ENCODE data around the gene UNKL. TPM values are rescaled to one million over a fixed set of nuclear protein-coding genes. Genes with fewer than 3 reads are reported as not detected.

UNKL gene
- total and polyA plus RNA-seq, 2 of the 8 experiments (the other 6 are each of a cell fraction or from before 2014, with no cell fraction given) = 25.1 to 31.8 TPM

- TF ChIP-seq, protein P1, sequence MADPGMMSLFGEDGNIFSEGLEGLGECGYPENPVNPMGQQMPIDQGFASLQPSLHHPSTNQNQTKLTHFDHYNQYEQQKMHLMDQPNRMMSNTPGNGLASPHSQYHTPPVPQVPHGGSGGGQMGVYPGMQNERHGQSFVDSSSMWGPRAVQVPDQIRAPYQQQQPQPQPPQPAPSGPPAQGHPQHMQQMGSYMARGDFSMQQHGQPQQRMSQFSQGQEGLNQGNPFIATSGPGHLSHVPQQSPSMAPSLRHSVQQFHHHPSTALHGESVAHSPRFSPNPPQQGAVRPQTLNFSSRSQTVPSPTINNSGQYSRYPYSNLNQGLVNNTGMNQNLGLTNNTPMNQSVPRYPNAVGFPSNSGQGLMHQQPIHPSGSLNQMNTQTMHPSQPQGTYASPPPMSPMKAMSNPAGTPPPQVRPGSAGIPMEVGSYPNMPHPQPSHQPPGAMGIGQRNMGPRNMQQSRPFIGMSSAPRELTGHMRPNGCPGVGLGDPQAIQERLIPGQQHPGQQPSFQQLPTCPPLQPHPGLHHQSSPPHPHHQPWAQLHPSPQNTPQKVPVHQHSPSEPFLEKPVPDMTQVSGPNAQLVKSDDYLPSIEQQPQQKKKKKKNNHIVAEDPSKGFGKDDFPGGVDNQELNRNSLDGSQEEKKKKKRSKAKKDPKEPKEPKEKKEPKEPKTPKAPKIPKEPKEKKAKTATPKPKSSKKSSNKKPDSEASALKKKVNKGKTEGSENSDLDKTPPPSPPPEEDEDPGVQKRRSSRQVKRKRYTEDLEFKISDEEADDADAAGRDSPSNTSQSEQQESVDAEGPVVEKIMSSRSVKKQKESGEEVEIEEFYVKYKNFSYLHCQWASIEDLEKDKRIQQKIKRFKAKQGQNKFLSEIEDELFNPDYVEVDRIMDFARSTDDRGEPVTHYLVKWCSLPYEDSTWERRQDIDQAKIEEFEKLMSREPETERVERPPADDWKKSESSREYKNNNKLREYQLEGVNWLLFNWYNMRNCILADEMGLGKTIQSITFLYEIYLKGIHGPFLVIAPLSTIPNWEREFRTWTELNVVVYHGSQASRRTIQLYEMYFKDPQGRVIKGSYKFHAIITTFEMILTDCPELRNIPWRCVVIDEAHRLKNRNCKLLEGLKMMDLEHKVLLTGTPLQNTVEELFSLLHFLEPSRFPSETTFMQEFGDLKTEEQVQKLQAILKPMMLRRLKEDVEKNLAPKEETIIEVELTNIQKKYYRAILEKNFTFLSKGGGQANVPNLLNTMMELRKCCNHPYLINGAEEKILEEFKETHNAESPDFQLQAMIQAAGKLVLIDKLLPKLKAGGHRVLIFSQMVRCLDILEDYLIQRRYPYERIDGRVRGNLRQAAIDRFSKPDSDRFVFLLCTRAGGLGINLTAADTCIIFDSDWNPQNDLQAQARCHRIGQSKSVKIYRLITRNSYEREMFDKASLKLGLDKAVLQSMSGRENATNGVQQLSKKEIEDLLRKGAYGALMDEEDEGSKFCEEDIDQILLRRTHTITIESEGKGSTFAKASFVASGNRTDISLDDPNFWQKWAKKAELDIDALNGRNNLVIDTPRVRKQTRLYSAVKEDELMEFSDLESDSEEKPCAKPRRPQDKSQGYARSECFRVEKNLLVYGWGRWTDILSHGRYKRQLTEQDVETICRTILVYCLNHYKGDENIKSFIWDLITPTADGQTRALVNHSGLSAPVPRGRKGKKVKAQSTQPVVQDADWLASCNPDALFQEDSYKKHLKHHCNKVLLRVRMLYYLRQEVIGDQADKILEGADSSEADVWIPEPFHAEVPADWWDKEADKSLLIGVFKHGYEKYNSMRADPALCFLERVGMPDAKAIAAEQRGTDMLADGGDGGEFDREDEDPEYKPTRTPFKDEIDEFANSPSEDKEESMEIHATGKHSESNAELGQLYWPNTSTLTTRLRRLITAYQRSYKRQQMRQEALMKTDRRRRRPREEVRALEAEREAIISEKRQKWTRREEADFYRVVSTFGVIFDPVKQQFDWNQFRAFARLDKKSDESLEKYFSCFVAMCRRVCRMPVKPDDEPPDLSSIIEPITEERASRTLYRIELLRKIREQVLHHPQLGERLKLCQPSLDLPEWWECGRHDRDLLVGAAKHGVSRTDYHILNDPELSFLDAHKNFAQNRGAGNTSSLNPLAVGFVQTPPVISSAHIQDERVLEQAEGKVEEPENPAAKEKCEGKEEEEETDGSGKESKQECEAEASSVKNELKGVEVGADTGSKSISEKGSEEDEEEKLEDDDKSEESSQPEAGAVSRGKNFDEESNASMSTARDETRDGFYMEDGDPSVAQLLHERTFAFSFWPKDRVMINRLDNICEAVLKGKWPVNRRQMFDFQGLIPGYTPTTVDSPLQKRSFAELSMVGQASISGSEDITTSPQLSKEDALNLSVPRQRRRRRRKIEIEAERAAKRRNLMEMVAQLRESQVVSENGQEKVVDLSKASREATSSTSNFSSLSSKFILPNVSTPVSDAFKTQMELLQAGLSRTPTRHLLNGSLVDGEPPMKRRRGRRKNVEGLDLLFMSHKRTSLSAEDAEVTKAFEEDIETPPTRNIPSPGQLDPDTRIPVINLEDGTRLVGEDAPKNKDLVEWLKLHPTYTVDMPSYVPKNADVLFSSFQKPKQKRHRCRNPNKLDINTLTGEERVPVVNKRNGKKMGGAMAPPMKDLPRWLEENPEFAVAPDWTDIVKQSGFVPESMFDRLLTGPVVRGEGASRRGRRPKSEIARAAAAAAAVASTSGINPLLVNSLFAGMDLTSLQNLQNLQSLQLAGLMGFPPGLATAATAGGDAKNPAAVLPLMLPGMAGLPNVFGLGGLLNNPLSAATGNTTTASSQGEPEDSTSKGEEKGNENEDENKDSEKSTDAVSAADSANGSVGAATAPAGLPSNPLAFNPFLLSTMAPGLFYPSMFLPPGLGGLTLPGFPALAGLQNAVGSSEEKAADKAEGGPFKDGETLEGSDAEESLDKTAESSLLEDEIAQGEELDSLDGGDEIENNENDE (IDR thresholded peaks at IDR 0.05; ENCODE audit: insufficient replicate concordance, low read length) = no peak
- TF ChIP-seq EZH2 (IDR thresholded peaks at IDR 0.05; ENCODE audit: low read depth, low read length, severe bottlenecking) (no peak), SAP30 (IDR thresholded peaks at IDR 0.05; ENCODE audit: insufficient read depth, insufficient replicate concordance, low read length) (no peak), RAD21 (IDR thresholded peaks at IDR 0.05 in 1 of 2, conservative IDR thresholded peaks at IDR 0.05 in 1 of 2; ENCODE audit: low read depth in 2 of 2, low read length in 2 of 2) (no peak), HDAC2 (IDR thresholded peaks at IDR 0.05; ENCODE audit: borderline replicate concordance in 1 of 2, low read depth in 2 of 2, low read length in 2 of 2) (no peak)
These were observed 1.7 kb downstream of the UNKL start (continued) for GRCh38 chr16:1412847-1413246.
